Ishikawa (cell line): ENCODE results near the gene RAB22A.

Experiments used
- CEBPB ChIP-seq: IDR thresholded peaks from 2 replicates; pipeline ENCODE4 v1.6.1; 2012
- CREB1 ChIP-seq: IDR thresholded peaks from 2 replicates; pipeline ENCODE4 v1.6.1; 2012; ENCODE audit warnings: low read depth
- EGR1 ChIP-seq: IDR thresholded peaks from 2 replicates; pipeline ENCODE4 v1.6.1; 2012
- EP300 ChIP-seq: IDR thresholded peaks from 2 replicates; pipeline ENCODE4 v1.6.1; 2012; ENCODE audit warnings: borderline replicate concordance
- FOXM1 ChIP-seq: IDR thresholded peaks from 2 replicates; pipeline ENCODE4 v1.6.1; 2012; ENCODE audit warnings: low read depth, borderline replicate concordance
- MAX ChIP-seq: IDR thresholded peaks from 2 replicates; pipeline ENCODE4 v1.6.1; 2012
- NFIC ChIP-seq: IDR thresholded peaks from 2 replicates; pipeline ENCODE4 v1.6.1; 2012
- RAD21 ChIP-seq: IDR thresholded peaks from 2 replicates; pipeline ENCODE4 v1.6.1; 2012; ENCODE audit warnings: low read depth
- TAF1 ChIP-seq: IDR thresholded peaks from 2 replicates; pipeline ENCODE4 v1.6.1; 2012; ENCODE audit warnings: low read depth, mild to moderate bottlenecking
- TCF12 ChIP-seq: IDR thresholded peaks from 2 replicates; pipeline ENCODE4 v1.6.1; 2012; ENCODE audit warnings: low read depth
- TEAD4 ChIP-seq: IDR thresholded peaks from 2 replicates; pipeline ENCODE4 v1.6.1; 2012
- USF1 ChIP-seq: IDR thresholded peaks from 2 replicates; pipeline ENCODE4 v1.6.1; 2012
- YY1 ChIP-seq: IDR thresholded peaks from 2 replicates; pipeline ENCODE4 v1.6.1; 2012; ENCODE audit warnings: low read depth
- ZBTB7A ChIP-seq: IDR thresholded peaks from 2 replicates; pipeline ENCODE4 v1.6.1; 2012; ENCODE audit warnings: low read depth
- TF ChIP-seq, protein P1 (sequence below): IDR thresholded peaks from 2 replicates; pipeline ENCODE4 v1.6.1; 2012; ENCODE audit warnings: low read depth, mild to moderate bottlenecking

Gene RAB22A

DNA sequence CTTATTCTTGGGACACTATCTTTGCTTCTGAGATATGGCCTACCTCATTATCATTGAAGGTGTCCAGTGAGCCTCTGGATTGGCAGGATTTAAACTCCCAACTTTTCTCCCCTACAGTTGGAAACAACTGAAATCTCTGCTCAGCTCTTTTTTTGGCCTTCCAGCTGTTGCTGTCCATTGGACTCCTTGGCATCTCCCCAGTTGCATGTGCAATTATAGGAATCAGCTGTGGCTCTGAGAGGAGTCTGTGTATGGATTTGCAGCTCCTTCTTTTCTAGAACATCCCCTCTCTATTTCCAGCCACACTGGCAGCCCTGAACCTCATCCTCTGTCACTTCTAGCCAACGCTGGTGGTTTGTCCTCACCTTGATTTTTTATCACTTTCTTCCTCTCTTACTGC, 21.2 kb downstream of the RAB22A start:
- no peak for TF ChIP-seq MAX
- no peak for TF ChIP-seq NFIC
- TF ChIP-seq CEBPB: no peak
- TF ChIP-seq YY1: no peak
- TF ChIP-seq EP300: no peak
- TF ChIP-seq ZBTB7A: no peak
- no peak for TF ChIP-seq CREB1
- TF ChIP-seq TAF1: no peak
- no peak for TF ChIP-seq EGR1
- TF ChIP-seq TEAD4: no peak
- TF ChIP-seq, protein P1, sequence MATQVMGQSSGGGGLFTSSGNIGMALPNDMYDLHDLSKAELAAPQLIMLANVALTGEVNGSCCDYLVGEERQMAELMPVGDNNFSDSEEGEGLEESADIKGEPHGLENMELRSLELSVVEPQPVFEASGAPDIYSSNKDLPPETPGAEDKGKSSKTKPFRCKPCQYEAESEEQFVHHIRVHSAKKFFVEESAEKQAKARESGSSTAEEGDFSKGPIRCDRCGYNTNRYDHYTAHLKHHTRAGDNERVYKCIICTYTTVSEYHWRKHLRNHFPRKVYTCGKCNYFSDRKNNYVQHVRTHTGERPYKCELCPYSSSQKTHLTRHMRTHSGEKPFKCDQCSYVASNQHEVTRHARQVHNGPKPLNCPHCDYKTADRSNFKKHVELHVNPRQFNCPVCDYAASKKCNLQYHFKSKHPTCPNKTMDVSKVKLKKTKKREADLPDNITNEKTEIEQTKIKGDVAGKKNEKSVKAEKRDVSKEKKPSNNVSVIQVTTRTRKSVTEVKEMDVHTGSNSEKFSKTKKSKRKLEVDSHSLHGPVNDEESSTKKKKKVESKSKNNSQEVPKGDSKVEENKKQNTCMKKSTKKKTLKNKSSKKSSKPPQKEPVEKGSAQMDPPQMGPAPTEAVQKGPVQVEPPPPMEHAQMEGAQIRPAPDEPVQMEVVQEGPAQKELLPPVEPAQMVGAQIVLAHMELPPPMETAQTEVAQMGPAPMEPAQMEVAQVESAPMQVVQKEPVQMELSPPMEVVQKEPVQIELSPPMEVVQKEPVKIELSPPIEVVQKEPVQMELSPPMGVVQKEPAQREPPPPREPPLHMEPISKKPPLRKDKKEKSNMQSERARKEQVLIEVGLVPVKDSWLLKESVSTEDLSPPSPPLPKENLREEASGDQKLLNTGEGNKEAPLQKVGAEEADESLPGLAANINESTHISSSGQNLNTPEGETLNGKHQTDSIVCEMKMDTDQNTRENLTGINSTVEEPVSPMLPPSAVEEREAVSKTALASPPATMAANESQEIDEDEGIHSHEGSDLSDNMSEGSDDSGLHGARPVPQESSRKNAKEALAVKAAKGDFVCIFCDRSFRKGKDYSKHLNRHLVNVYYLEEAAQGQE: no peak

DNA sequence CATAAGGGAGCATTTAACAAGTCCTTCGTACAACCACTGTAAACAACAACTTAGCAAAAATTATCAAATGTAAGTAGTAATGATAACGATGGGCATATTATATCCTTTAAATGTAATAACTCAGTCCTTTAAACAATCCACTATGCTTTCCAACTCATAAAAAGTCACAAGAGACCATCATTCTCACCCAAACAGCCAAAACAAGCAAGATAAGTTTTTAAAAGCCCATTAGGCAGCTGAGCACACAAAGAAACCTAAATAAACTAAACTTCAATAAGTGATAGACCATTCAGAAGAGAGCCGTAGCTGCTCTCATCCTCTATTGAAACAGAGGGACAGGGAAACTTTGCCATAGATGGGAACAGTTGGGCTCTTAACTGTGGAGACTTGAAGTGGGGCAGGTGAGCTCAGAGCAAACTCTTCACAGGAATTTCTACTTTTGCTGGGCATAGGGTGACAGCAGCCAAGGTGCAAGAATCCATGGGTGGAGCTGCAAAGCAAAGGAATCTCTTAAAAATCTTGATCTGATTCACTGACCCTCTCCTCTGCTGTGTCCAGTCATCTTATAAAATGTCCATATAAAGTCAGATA, 22.5 kb downstream of the RAB22A start:
- TF ChIP-seq USF1 (no peak), MAX (no peak), TCF12 (no peak), ZBTB7A (no peak), TAF1 (no peak), CREB1 (no peak), RAD21 (no peak), CEBPB (no peak), NFIC (no peak)
- TF ChIP-seq, protein P1: no peak

DNA sequence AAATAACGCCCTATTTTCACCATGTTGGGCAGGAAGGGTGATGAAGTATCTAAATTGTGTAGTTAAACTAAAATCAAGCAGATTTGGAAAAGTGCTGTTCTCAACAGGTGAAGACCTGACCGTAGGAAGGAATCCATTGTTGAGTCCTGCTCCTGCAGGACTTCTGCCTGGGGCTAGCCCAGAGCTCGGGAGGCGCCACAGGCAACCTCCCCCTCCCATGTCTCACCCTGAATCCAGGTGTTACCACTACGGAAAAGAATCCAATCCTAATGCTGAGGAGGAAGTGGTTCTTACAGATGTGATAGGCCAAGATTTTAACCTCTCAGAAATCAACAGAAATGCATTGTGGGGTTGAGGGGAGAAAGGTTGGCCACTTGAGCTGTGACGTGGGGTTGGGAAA, 30.2 kb downstream of the RAB22A start:
- TF ChIP-seq CREB1 (no peak), CEBPB (no peak), ZBTB7A (no peak), NFIC (no peak), TEAD4 (no peak), FOXM1 (no peak), TCF12 (no peak), EGR1 (no peak)

DNA sequence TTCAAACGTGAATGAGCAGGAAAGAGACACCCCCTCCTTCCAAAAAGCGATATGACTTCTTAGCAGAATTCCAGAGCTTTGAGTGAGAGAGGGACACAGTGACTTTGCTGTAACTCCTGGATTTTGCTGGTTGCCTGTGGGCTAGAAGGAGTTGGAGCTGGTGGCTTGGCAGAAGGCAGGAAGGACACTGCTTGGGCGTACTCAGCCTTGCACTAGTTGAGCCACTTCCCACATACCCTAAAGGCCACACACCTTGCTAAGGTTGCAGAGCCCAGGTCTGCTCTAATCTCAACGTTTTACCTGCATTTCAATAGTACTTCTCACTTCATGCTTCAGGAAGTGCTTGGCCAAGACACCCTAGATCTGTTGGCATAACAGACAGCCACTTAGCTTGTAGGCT, 30.6 kb downstream of the RAB22A start:
- TF ChIP-seq TEAD4: no peak
- no peak for TF ChIP-seq ZBTB7A
- no peak for TF ChIP-seq TCF12
- no peak for TF ChIP-seq EP300
- no peak for TF ChIP-seq RAD21
- no peak for TF ChIP-seq CEBPB
- TF ChIP-seq NFIC: no peak
- TF ChIP-seq, protein P1: no peak
- TF ChIP-seq CREB1: no peak
- TF ChIP-seq EGR1: no peak
- TF ChIP-seq USF1: no peak
- TF ChIP-seq TAF1: no peak
- TF ChIP-seq YY1: no peak

- TF ChIP-seq RAD21 (no peak), TAF1 (no peak), NFIC (no peak), USF1 (no peak), TCF12 (no peak), EP300 (no peak), TEAD4 (no peak), MAX (no peak), FOXM1 (no peak)
These were observed 31.3 kb downstream of the RAB22A start for GRCh38 chr20:58340853-58341252.
